GOT3 (cell line): ENCODE data around the gene RPRD2.
"Not testable (repeated sequence)": the region's sequence is repeated elsewhere in the genome, so short reads cannot be mapped to it uniquely, and the experiment has no call there.

Experiments
- DNase-seq: peaks from one replicate; lab custom pipeline; 2025; ENCODE audit warnings: mixed read lengths; lab: John Stamatoyannopoulos, UW

The RPRD2 gene

GRCh38 chr1:150363426-150364230 is at the start of gene RPRD2:
RPRD2 (plus strand) TSS chr1:150364147; CDS start chr1:150364715, 568 bp downstream.
- DNase-seq, result peak; percentile 95

GRCh38 chr1:150314691-150315090 is 49.3 kb upstream of the RPRD2 start:
- DNase-seq, result not testable (repeated sequence)

- DNase-seq, result no peak
Observed at GRCh38 chr1:150320667-150320978, 43.3 kb upstream of the RPRD2 start.

GRCh38 chr1:150321826-150322166 is 42.2 kb upstream of the RPRD2 start:
- DNase-seq, result no peak

- no peak for DNase-seq
Observed at GRCh38 chr1:150322310-150322709, 41.6 kb upstream of the RPRD2 start.

GRCh38 chr1:150332651-150333290 is 31.2 kb upstream of the RPRD2 start:
- DNase-seq, result no peak

GRCh38 chr1:150346316-150346715 is 17.6 kb upstream of the RPRD2 start:
- DNase-seq, result no peak

GRCh38 chr1:150352866-150353265 is 11.1 kb upstream of the RPRD2 start:
- DNase-seq, result no peak

GRCh38 chr1:150362721-150363425 is 1.1 kb upstream of the RPRD2 start:
- no peak for DNase-seq

GRCh38 chr1:150364231-150365003 is 470 bp downstream of the RPRD2 start:
- peak; percentile 43 for DNase-seq

GRCh38 chr1:150365941-150366340 is 2.0 kb downstream of the RPRD2 start:
- no peak for DNase-seq

GRCh38 chr1:150366416-150367296 is 2.7 kb downstream of the RPRD2 start:
- DNase-seq, result no peak

GRCh38 chr1:150371110-150371509 is 7.2 kb downstream of the RPRD2 start:
- DNase-seq, result no peak

GRCh38 chr1:150372580-150372979 is 8.6 kb downstream of the RPRD2 start:
- no peak for DNase-seq

- DNase-seq, result no peak
Observed at GRCh38 chr1:150376110-150376509, 12.2 kb downstream of the RPRD2 start.

- DNase-seq, result no peak
Observed at GRCh38 chr1:150383631-150384324, 19.8 kb downstream of the RPRD2 start.

GRCh38 chr1:150385537-150386445 is 21.8 kb downstream of the RPRD2 start:
- DNase-seq, result no peak

- DNase-seq, result no peak
Observed at GRCh38 chr1:150386592-150386991, 22.6 kb downstream of the RPRD2 start.

- DNase-seq, result no peak
Observed at GRCh38 chr1:150387200-150387599, 23.3 kb downstream of the RPRD2 start.

- DNase-seq, result no peak
Observed at GRCh38 chr1:150388241-150388640, 24.3 kb downstream of the RPRD2 start.
